Measurements from ENCODE around the gene PGAM4.
"Not testable (repeated sequence)": the region's sequence is repeated elsewhere in the genome, so short reads cannot be mapped to it uniquely, and the experiment has no call there.

The PGAM4 gene

GRCh38 chrX:77953302-77953701 is 16.1 kb downstream of the PGAM4 start:
- H3K9me3 ChIP-seq (ENCODE audit: insufficient read depth, low read depth, low read length) = no peaks in the 10 kb centered on the region
- no peaks in the 10 kb centered on the region for H3K36me3 ChIP-seq (ENCODE audit: insufficient read depth, low read depth, low read length)
- H3K4me3 ChIP-seq (ENCODE audit: low read length) = no peak overlapping the region
- H3K27ac ChIP-seq (ENCODE audit: low read length) = no peak overlapping the region
- H3K27me3 ChIP-seq (ENCODE audit: insufficient read depth, low read length) = no peaks in the 10 kb centered on the region
- H3K9ac ChIP-seq (ENCODE audit: low read depth, low read length) = no peak overlapping the region
- H3K4me1 ChIP-seq (ENCODE audit: insufficient read depth, low read length) = no peaks in the 10 kb centered on the region

- Histone ChIP-seq H3K9me3 (ENCODE audit: insufficient read depth, low read depth, low read length) (no peaks in the 10 kb centered on the region), H3K9ac (ENCODE audit: low read depth, low read length) (no peak overlapping the region), H3K4me1 (ENCODE audit: insufficient read depth, low read length) (no peaks in the 10 kb centered on the region), H3K27ac (ENCODE audit: low read length) (no peak overlapping the region), H3K27me3 (ENCODE audit: insufficient read depth, low read length) (no peaks in the 10 kb centered on the region), H3K4me3 (ENCODE audit: low read length) (no peak overlapping the region), H3K36me3 (ENCODE audit: insufficient read depth, low read depth, low read length) (no peaks in the 10 kb centered on the region)
These were observed 17.3 kb downstream of the PGAM4 start for GRCh38 chrX:77952173-77952572.

GRCh38 chrX:77949840-77950239 is 19.6 kb downstream of the PGAM4 start:
- no peaks in the 10 kb centered on the region for H3K9me3 ChIP-seq (ENCODE audit: insufficient read depth, low read depth, low read length)
- H3K4me3 ChIP-seq (ENCODE audit: low read length) = no peak overlapping the region
- no peaks in the 10 kb centered on the region for H3K36me3 ChIP-seq (ENCODE audit: insufficient read depth, low read depth, low read length)
- H3K27me3 ChIP-seq (ENCODE audit: insufficient read depth, low read length) = no peaks in the 10 kb centered on the region
- H3K4me1 ChIP-seq (ENCODE audit: insufficient read depth, low read length) = no peaks in the 10 kb centered on the region
- no peak overlapping the region for H3K9ac ChIP-seq (ENCODE audit: low read depth, low read length)
- no peak overlapping the region for H3K27ac ChIP-seq (ENCODE audit: low read length)

- no peak overlapping the region for H3K9ac ChIP-seq (ENCODE audit: low read depth, low read length)
- no peak overlapping the region for H3K4me3 ChIP-seq (ENCODE audit: low read length)
- H3K27me3 ChIP-seq (ENCODE audit: insufficient read depth, low read length) = no peaks in the 10 kb centered on the region
- no peaks in the 10 kb centered on the region for H3K9me3 ChIP-seq (ENCODE audit: insufficient read depth, low read depth, low read length)
- H3K4me1 ChIP-seq (ENCODE audit: insufficient read depth, low read length) = no peaks in the 10 kb centered on the region
- no peak overlapping the region for H3K27ac ChIP-seq (ENCODE audit: low read length)
- H3K36me3 ChIP-seq (ENCODE audit: insufficient read depth, low read depth, low read length) = no peaks in the 10 kb centered on the region
These were observed 22.9 kb downstream of the PGAM4 start for GRCh38 chrX:77946571-77946970.

GRCh38 chrX:77945910-77946545 is 23.4 kb downstream of the PGAM4 start:
- no peaks in the 10 kb centered on the region for H3K4me1 ChIP-seq (ENCODE audit: insufficient read depth, low read length)
- no peaks in the 10 kb centered on the region for H3K9me3 ChIP-seq (ENCODE audit: insufficient read depth, low read depth, low read length)
- no peaks in the 10 kb centered on the region for H3K27me3 ChIP-seq (ENCODE audit: insufficient read depth, low read length)
- H3K27ac ChIP-seq (ENCODE audit: low read length) = no peak overlapping the region
- H3K36me3 ChIP-seq (ENCODE audit: insufficient read depth, low read depth, low read length) = no peaks in the 10 kb centered on the region
- H3K4me3 ChIP-seq (ENCODE audit: low read length) = no peak overlapping the region
- H3K9ac ChIP-seq (ENCODE audit: low read depth, low read length) = no peak overlapping the region

- not testable (repeated sequence) for H3K9me3 ChIP-seq (ENCODE audit: insufficient read depth, low read depth, low read length); H3K36me3 ChIP-seq (ENCODE audit: insufficient read depth, low read depth, low read length); H3K27ac ChIP-seq (ENCODE audit: low read length); H3K4me3 ChIP-seq (ENCODE audit: low read length); H3K27me3 ChIP-seq (ENCODE audit: insufficient read depth, low read length); H3K4me1 ChIP-seq (ENCODE audit: insufficient read depth, low read length); H3K9ac ChIP-seq (ENCODE audit: low read depth, low read length)
These were observed 24.4 kb downstream of the PGAM4 start for GRCh38 chrX:77945031-77945430.

- no peak overlapping the region for H3K9ac ChIP-seq (ENCODE audit: low read depth, low read length)
- H3K27ac ChIP-seq (ENCODE audit: low read length) = no peak overlapping the region
- no peaks in the 10 kb centered on the region for H3K27me3 ChIP-seq (ENCODE audit: insufficient read depth, low read length)
- H3K4me3 ChIP-seq (ENCODE audit: low read length) = no peak overlapping the region
- no peaks in the 10 kb centered on the region for H3K4me1 ChIP-seq (ENCODE audit: insufficient read depth, low read length)
- H3K9me3 ChIP-seq (ENCODE audit: insufficient read depth, low read depth, low read length) = no peaks in the 10 kb centered on the region
- no peaks in the 10 kb centered on the region for H3K36me3 ChIP-seq (ENCODE audit: insufficient read depth, low read depth, low read length)
These were observed 31.3 kb downstream of the PGAM4 start for GRCh38 chrX:77938083-77938680.

- Histone ChIP-seq H3K36me3 (ENCODE audit: insufficient read depth, low read depth, low read length) (no peaks in the 10 kb centered on the region), H3K4me1 (ENCODE audit: insufficient read depth, low read length) (no peaks in the 10 kb centered on the region), H3K27ac (ENCODE audit: low read length) (no peak overlapping the region), H3K27me3 (ENCODE audit: insufficient read depth, low read length) (no peaks in the 10 kb centered on the region), H3K4me3 (ENCODE audit: low read length) (no peak overlapping the region), H3K9me3 (ENCODE audit: insufficient read depth, low read depth, low read length) (no peaks in the 10 kb centered on the region), H3K9ac (ENCODE audit: low read depth, low read length) (no peak overlapping the region)
These were observed 32.1 kb downstream of the PGAM4 start for GRCh38 chrX:77937291-77937690.

GRCh38 chrX:77936299-77936698 is 33.1 kb downstream of the PGAM4 start:
- no peaks in the 10 kb centered on the region for H3K27me3 ChIP-seq (ENCODE audit: insufficient read depth, low read length)
- H3K4me3 ChIP-seq (ENCODE audit: low read length) = no peak overlapping the region
- H3K36me3 ChIP-seq (ENCODE audit: insufficient read depth, low read depth, low read length) = no peaks in the 10 kb centered on the region
- H3K4me1 ChIP-seq (ENCODE audit: insufficient read depth, low read length) = no peaks in the 10 kb centered on the region
- H3K27ac ChIP-seq (ENCODE audit: low read length) = no peak overlapping the region
- no peaks in the 10 kb centered on the region for H3K9me3 ChIP-seq (ENCODE audit: insufficient read depth, low read depth, low read length)
- H3K9ac ChIP-seq (ENCODE audit: low read depth, low read length) = no peak overlapping the region

GRCh38 chrX:77935886-77936285 is 33.6 kb downstream of the PGAM4 start:
- no peaks in the 10 kb centered on the region for H3K9me3 ChIP-seq (ENCODE audit: insufficient read depth, low read depth, low read length)
- no peaks in the 10 kb centered on the region for H3K27me3 ChIP-seq (ENCODE audit: insufficient read depth, low read length)
- no peak overlapping the region for H3K9ac ChIP-seq (ENCODE audit: low read depth, low read length)
- no peaks in the 10 kb centered on the region for H3K36me3 ChIP-seq (ENCODE audit: insufficient read depth, low read depth, low read length)
- no peaks in the 10 kb centered on the region for H3K4me1 ChIP-seq (ENCODE audit: insufficient read depth, low read length)
- H3K4me3 ChIP-seq (ENCODE audit: low read length) = no peak overlapping the region
- H3K27ac ChIP-seq (ENCODE audit: low read length) = no peak overlapping the region

- Histone ChIP-seq H3K36me3 (ENCODE audit: insufficient read depth, low read depth, low read length) (no peaks in the 10 kb centered on the region), H3K9ac (ENCODE audit: low read depth, low read length) (no peak overlapping the region), H3K4me3 (ENCODE audit: low read length) (no peak overlapping the region), H3K27me3 (ENCODE audit: insufficient read depth, low read length) (no peaks in the 10 kb centered on the region), H3K4me1 (ENCODE audit: insufficient read depth, low read length) (no peaks in the 10 kb centered on the region), H3K27ac (ENCODE audit: low read length) (no peak overlapping the region), H3K9me3 (ENCODE audit: insufficient read depth, low read depth, low read length) (no peaks in the 10 kb centered on the region)
These were observed 38.9 kb downstream of the PGAM4 start for GRCh38 chrX:77930581-77930980.

GRCh38 chrX:77925764-77926163 is 43.7 kb downstream of the PGAM4 start:
- no peaks in the 10 kb centered on the region for H3K4me1 ChIP-seq (ENCODE audit: insufficient read depth, low read length)
- no peak overlapping the region for H3K4me3 ChIP-seq (ENCODE audit: low read length)
- H3K9me3 ChIP-seq (ENCODE audit: insufficient read depth, low read depth, low read length) = no peaks in the 10 kb centered on the region
- no peak overlapping the region for H3K9ac ChIP-seq (ENCODE audit: low read depth, low read length)
- H3K27ac ChIP-seq (ENCODE audit: low read length) = no peak overlapping the region
- no peaks in the 10 kb centered on the region for H3K27me3 ChIP-seq (ENCODE audit: insufficient read depth, low read length)
- H3K36me3 ChIP-seq (ENCODE audit: insufficient read depth, low read depth, low read length) = no peaks in the 10 kb centered on the region
